ENCODE measurements around the gene SV2A.
A peak's percentile ranks its signal among the peaks of the same experiment; 100 is the strongest.
"Not testable (repeated sequence)": the region's sequence is repeated elsewhere in the genome, so short reads cannot be mapped to it uniquely, and the experiment has no call there.

The SV2A gene

GRCh38 chr1:149942207-149942606 lies 24.6 kb upstream of the SV2A start:
- H3K4me3 ChIP-seq (ENCODE audit: low read depth in 1 of 2, low read length in 2 of 2) = no peak overlapping the region
- no peaks in the 10 kb centered on the region for H3K27me3 ChIP-seq (ENCODE audit: low read depth, low read length)
- H3K4me1 ChIP-seq (ENCODE audit: control insufficient read depth in 1 of 2, insufficient read depth in 2 of 2, low read length in 2 of 2) = peaks cover 9 to 26% of the 10 kb centered on the region in 2 donors
- H3K36me3 ChIP-seq (ENCODE audit: control insufficient read depth in 1 of 2, insufficient read depth in 2 of 2, low read length in 2 of 2) = peaks cover 12 to 29% of the 10 kb centered on the region in 2 donors
- no peak overlapping the region for H3K27ac ChIP-seq (ENCODE audit: low read length)
- H3K9me3 ChIP-seq (ENCODE audit: control insufficient read depth in 1 of 2, low read length in 2 of 2) = no peaks in the 10 kb centered on the region

GRCh38 chr1:149940427-149940826 lies 22.8 kb upstream of the SV2A start:
- H3K27ac ChIP-seq (ENCODE audit: low read length) = peak overlapping the region; percentile 87
- H3K9me3 ChIP-seq (ENCODE audit: control insufficient read depth in 1 of 2, low read length in 2 of 2) = no peaks in the 10 kb centered on the region
- H3K4me3 ChIP-seq (ENCODE audit: low read depth in 1 of 2, low read length in 2 of 2) = no peak overlapping the region
- H3K36me3 ChIP-seq (ENCODE audit: control insufficient read depth in 1 of 2, insufficient read depth in 2 of 2, low read length in 2 of 2) = peaks cover 11 to 16% of the 10 kb centered on the region in 2 donors
- peaks cover 10 to 37% of the 10 kb centered on the region in 2 donors for H3K4me1 ChIP-seq (ENCODE audit: control insufficient read depth in 1 of 2, insufficient read depth in 2 of 2, low read length in 2 of 2)
- H3K27me3 ChIP-seq (ENCODE audit: low read depth, low read length) = no peaks in the 10 kb centered on the region

- not testable (repeated sequence) for H3K36me3 ChIP-seq (ENCODE audit: control insufficient read depth in 1 of 2, insufficient read depth in 2 of 2, low read length in 2 of 2); H3K27me3 ChIP-seq (ENCODE audit: low read depth, low read length); H3K9me3 ChIP-seq (ENCODE audit: control insufficient read depth in 1 of 2, low read length in 2 of 2)
- Histone ChIP-seq H3K4me1 (ENCODE audit: control insufficient read depth in 1 of 2, insufficient read depth in 2 of 2, low read length in 2 of 2) (peaks cover 10 to 38% of the 10 kb centered on the region in 2 donors), H3K27ac (ENCODE audit: low read length) (peak overlapping the region; percentile 87), H3K4me3 (ENCODE audit: low read depth in 1 of 2, low read length in 2 of 2) (peak overlapping the region; percentile 11 to 38)
Measured at GRCh38 chr1:149938668-149939003, 21.0 kb upstream of the SV2A start.

GRCh38 chr1:149937759-149938158 lies 20.1 kb upstream of the SV2A start:
- Histone ChIP-seq H3K4me3 (ENCODE audit: low read depth in 1 of 2, low read length in 2 of 2) (peak overlapping the region in 1 of 2 donors; percentile 81), H3K4me1 (ENCODE audit: control insufficient read depth in 1 of 2, insufficient read depth in 2 of 2, low read length in 2 of 2) (peaks cover 10 to 38% of the 10 kb centered on the region in 2 donors), H3K27me3 (ENCODE audit: low read depth, low read length) (no peaks in the 10 kb centered on the region), H3K27ac (ENCODE audit: low read length) (peak overlapping the region; percentile 88), H3K9me3 (ENCODE audit: control insufficient read depth in 1 of 2, low read length in 2 of 2) (no peaks in the 10 kb centered on the region), H3K36me3 (ENCODE audit: control insufficient read depth in 1 of 2, insufficient read depth in 2 of 2, low read length in 2 of 2) (no peaks in the 10 kb centered on the region)

GRCh38 chr1:149936992-149937705 lies 19.5 kb upstream of the SV2A start:
- Histone ChIP-seq H3K9me3 (ENCODE audit: control insufficient read depth in 1 of 2, low read length in 2 of 2) (no peaks in the 10 kb centered on the region), H3K36me3 (ENCODE audit: control insufficient read depth in 1 of 2, insufficient read depth in 2 of 2, low read length in 2 of 2) (peaks cover 3% of the 10 kb centered on the region in 2 donors), H3K27ac (ENCODE audit: low read length) (peak overlapping the region; percentile 88), H3K27me3 (ENCODE audit: low read depth, low read length) (no peaks in the 10 kb centered on the region), H3K4me1 (ENCODE audit: control insufficient read depth in 1 of 2, insufficient read depth in 2 of 2, low read length in 2 of 2) (peaks cover 10 to 35% of the 10 kb centered on the region in 2 donors), H3K4me3 (ENCODE audit: low read depth in 1 of 2, low read length in 2 of 2) (peak overlapping the region; percentile 81 to 94)

- Histone ChIP-seq H3K27me3 (ENCODE audit: low read depth, low read length) (no peaks in the 10 kb centered on the region), H3K4me3 (ENCODE audit: low read depth in 1 of 2, low read length in 2 of 2) (peak within 1 kb of the TSS; percentile 81 to 94), H3K36me3 (ENCODE audit: control insufficient read depth in 1 of 2, insufficient read depth in 2 of 2, low read length in 2 of 2) (peaks cover 11% of the 10 kb centered on the region in 2 donors), H3K9me3 (ENCODE audit: control insufficient read depth in 1 of 2, low read length in 2 of 2) (no peaks in the 10 kb centered on the region), H3K27ac (ENCODE audit: low read length) (peak within 1 kb of the TSS; percentile 88), H3K4me1 (ENCODE audit: control insufficient read depth in 1 of 2, insufficient read depth in 2 of 2, low read length in 2 of 2) (peaks cover 10 to 32% of the 10 kb centered on the region in 2 donors)
Measured at GRCh38 chr1:149936170-149936991, 18.7 kb upstream of the SV2A start, which contains the start of gene MTMR11. TSS of gene MTMR11 (minus strand) at chr1:149936879. CDS start at chr1:149936647, 232 bp downstream.

GRCh38 chr1:149934356-149934755 lies 16.7 kb upstream of the SV2A start:
- Histone ChIP-seq H3K36me3 (ENCODE audit: control insufficient read depth in 1 of 2, insufficient read depth in 2 of 2, low read length in 2 of 2) (peaks cover 17 to 21% of the 10 kb centered on the region in 2 donors), H3K4me1 (ENCODE audit: control insufficient read depth in 1 of 2, insufficient read depth in 2 of 2, low read length in 2 of 2) (peaks cover 10 to 32% of the 10 kb centered on the region in 2 donors), H3K4me3 (ENCODE audit: low read depth in 1 of 2, low read length in 2 of 2) (no peak overlapping the region), H3K9me3 (ENCODE audit: control insufficient read depth in 1 of 2, low read length in 2 of 2) (no peaks in the 10 kb centered on the region), H3K27me3 (ENCODE audit: low read depth, low read length) (no peaks in the 10 kb centered on the region), H3K27ac (ENCODE audit: low read length) (peak overlapping the region; percentile 88)

GRCh38 chr1:149933208-149933607 lies 15.6 kb upstream of the SV2A start:
- H3K4me1 ChIP-seq (ENCODE audit: control insufficient read depth in 1 of 2, insufficient read depth in 2 of 2, low read length in 2 of 2) = peaks cover 15 to 29% of the 10 kb centered on the region in 2 donors
- no peaks in the 10 kb centered on the region for H3K9me3 ChIP-seq (ENCODE audit: control insufficient read depth in 1 of 2, low read length in 2 of 2)
- H3K27me3 ChIP-seq (ENCODE audit: low read depth, low read length) = no peaks in the 10 kb centered on the region
- H3K4me3 ChIP-seq (ENCODE audit: low read depth in 1 of 2, low read length in 2 of 2) = no peak overlapping the region
- H3K36me3 ChIP-seq (ENCODE audit: control insufficient read depth in 1 of 2, insufficient read depth in 2 of 2, low read length in 2 of 2) = peaks cover 17 to 25% of the 10 kb centered on the region in 2 donors
- H3K27ac ChIP-seq (ENCODE audit: low read length) = no peak overlapping the region

GRCh38 chr1:149932474-149932873 lies 14.8 kb upstream of the SV2A start:
- no peak overlapping the region for H3K4me3 ChIP-seq (ENCODE audit: low read depth in 1 of 2, low read length in 2 of 2)

GRCh38 chr1:149931212-149931790 lies 13.7 kb upstream of the SV2A start:
- Histone ChIP-seq H3K9me3 (ENCODE audit: control insufficient read depth in 1 of 2, low read length in 2 of 2) (no peaks in the 10 kb centered on the region), H3K27me3 (ENCODE audit: low read depth, low read length) (no peaks in the 10 kb centered on the region), H3K4me3 (ENCODE audit: low read depth in 1 of 2, low read length in 2 of 2) (no peak overlapping the region), H3K4me1 (ENCODE audit: control insufficient read depth in 1 of 2, insufficient read depth in 2 of 2, low read length in 2 of 2) (peaks cover 9 to 23% of the 10 kb centered on the region in 2 donors), H3K36me3 (ENCODE audit: control insufficient read depth in 1 of 2, insufficient read depth in 2 of 2, low read length in 2 of 2) (peaks cover 18 to 27% of the 10 kb centered on the region in 2 donors), H3K27ac (ENCODE audit: low read length) (no peak overlapping the region)

More at GRCh38 chr1:149932474-149932873, 14.8 kb upstream of the SV2A start:
- Histone ChIP-seq H3K36me3 (ENCODE audit: control insufficient read depth in 1 of 2, insufficient read depth in 2 of 2, low read length in 2 of 2) (peaks cover 17 to 25% of the 10 kb centered on the region in 2 donors), H3K27ac (ENCODE audit: low read length) (no peak overlapping the region), H3K9me3 (ENCODE audit: control insufficient read depth in 1 of 2, low read length in 2 of 2) (no peaks in the 10 kb centered on the region), H3K4me1 (ENCODE audit: control insufficient read depth in 1 of 2, insufficient read depth in 2 of 2, low read length in 2 of 2) (peaks cover 9 to 22% of the 10 kb centered on the region in 2 donors), H3K27me3 (ENCODE audit: low read depth, low read length) (no peaks in the 10 kb centered on the region)

GRCh38 chr1:149929856-149930255 lies 12.2 kb upstream of the SV2A start:
- H3K4me1 ChIP-seq (ENCODE audit: control insufficient read depth in 1 of 2, insufficient read depth in 2 of 2, low read length in 2 of 2) = peaks cover 13 to 28% of the 10 kb centered on the region in 2 donors
- no peaks in the 10 kb centered on the region for H3K9me3 ChIP-seq (ENCODE audit: control insufficient read depth in 1 of 2, low read length in 2 of 2)
- no peak overlapping the region for H3K27ac ChIP-seq (ENCODE audit: low read length)
- H3K4me3 ChIP-seq (ENCODE audit: low read depth in 1 of 2, low read length in 2 of 2) = no peak overlapping the region
- no peaks in the 10 kb centered on the region for H3K27me3 ChIP-seq (ENCODE audit: low read depth, low read length)
- peaks cover 32 to 41% of the 10 kb centered on the region in 2 donors for H3K36me3 ChIP-seq (ENCODE audit: control insufficient read depth in 1 of 2, insufficient read depth in 2 of 2, low read length in 2 of 2)
